GM19438 (cell line): ENCODE measurements around the gene KMO.

ENCODE experiments used
- ATAC-seq: cut with Tn5 transposase; IDR thresholded peaks from one replicate; pipeline ENCODE4 v1.9.1; 2021; ENCODE audit warnings: low read depth; ENCODE audit not compliant: unreplicated experiment

Gene KMO

DNA sequence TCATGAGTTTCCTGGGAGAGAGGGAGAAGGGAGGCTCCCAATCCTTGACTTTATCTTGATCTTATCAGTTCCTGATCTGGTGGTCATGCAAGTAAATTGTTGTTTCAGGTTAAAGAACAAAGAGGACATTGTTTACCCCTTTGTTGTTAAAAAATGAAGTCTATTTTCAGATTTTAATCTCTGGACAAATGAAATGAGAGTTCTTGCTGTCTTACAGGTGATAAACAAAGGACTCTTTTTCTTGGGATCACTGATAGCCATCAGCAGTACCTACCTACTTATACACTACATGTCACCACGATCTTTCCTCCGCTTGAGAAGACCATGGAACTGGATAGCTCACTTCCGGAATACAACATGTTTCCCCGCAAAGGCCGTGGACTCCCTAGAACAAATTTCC lies 59.6 kb downstream of the KMO start:
- no peak for ATAC-seq

DNA sequence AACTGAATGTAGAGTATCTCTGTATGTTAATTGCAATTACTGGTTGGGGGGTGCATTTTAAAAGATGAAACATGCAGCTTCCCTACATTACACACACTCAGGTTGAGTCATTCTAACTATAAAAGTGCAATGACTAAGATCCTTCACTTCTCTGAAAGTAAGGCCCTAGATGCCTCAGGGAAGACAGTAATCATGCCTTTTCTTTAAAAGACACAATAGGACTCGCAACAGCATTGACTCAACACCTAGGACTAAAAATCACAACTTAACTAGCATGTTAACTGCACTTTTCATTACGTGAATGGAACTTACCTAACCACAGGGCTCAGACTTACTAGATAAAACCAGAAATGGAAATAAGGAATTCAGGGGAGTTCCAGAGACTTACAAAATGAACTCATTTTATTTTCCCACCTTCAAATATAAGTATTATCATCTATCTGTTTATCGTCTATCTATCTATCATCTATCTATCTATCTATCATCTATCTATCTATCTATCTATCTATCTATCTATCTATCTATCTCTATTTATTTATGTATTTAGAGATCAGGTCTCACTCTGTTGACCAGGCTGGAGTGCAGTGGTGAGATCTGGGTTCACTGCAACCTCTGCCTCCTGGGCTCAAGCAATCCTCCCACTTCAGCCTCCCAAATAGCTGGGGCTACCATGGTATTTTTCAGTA lies 60.2 kb downstream of the KMO start:
- ATAC-seq = no peak

DNA sequence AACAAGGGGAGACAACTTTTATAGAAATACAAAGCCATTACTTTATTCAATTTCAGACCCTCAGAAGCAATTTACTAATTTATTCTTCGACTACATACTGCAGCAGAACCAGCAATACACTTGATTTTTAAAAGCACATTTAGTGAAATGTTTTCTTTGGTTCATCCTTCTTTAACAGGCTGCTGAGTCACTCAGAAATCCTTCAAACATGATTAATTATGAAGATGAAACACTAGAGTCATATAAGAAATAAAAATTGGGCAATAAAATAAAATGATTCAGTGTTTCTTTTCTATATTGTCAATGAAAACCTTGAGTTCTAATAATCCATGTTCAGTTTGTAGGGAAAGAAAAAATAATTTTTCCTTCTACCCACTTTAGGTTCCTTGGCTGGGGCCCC lies 61.0 kb downstream of the KMO start:
- no peak for ATAC-seq

DNA sequence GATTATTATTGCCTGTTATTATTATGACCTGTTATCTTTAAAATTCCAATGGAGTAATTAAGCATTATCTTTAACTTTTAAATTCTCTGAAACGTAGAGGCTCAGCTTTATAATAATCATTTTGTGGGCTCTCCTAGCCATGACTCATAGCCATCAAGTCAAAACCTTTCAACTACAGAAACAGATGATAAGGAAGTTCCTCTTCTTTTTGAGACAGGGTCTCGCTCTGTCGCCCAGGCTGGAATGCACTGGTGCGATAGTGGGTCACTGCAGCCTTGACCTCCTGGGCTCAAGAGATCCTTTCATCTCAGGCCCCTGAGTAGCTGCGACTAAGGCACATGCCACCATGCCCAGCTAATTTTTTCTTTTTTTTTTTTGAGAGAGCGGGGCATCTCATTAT lies 64.5 kb downstream of the KMO start:
- no peak for ATAC-seq

DNA sequence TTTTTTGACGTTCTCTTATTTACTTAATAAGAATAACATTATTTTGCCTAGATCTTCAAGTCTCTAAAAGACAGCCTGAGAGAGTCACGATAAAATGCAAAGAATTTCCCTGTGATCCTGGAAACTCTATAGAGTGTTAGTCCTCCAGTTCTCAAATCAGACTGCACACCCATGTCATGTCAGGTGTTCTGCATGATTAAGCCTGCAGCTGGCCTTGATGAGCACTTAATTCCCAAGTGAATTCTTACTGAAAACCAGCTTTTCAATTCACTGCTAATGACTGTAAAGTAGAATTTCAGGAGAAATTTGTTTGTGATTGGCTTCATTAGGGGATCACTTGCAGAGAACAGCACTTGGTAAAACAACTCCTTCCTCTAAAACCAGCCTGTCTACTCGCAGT lies 66.1 kb downstream of the KMO start:
- ATAC-seq = no peak

DNA sequence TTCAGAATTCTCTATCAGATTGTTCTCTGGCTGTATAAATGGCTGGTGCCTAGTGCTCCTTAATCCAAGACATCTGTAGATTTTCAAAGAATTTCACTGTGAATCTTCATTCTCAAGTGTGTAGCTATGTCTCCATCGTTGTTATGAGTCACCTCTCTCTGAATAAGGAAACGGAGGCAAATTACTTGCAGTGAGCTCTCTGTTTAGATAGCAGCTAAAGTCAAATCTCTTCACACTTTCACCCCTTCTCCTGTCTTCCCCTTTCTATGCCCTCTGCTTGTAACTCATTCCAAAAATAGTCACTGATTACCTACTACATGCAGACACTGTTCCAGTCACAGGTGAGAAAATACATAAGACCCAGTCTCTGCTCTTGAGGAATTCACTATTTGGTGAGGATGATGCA lies 68.3 kb downstream of the KMO start:
- ATAC-seq = peak; percentile 61

DNA sequence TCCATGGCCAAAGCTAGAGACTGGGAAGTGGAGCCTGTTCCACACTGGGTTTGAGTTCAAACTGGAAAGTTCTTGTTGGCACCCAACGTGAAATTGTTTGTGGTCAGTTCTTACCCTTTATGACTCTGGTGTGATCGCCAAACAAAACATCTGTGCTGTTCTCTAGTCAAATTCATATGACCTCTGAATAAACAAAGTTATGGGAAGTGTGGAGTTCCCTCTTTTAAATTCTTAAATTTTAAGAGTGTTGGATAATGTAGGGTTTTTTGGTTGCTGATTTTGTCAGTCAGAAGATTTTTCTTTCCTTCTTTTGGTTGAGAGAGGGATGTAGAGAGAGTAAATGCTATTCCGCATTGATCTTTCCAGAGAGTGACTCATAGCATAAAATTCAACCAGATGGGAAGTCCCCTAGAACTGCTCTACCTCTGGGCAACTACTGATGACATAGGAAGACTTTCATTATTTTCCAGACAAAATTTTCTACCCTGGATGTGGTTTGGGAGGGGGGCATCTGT lies 71.6 kb downstream of the KMO start:
- no peak for ATAC-seq

DNA sequence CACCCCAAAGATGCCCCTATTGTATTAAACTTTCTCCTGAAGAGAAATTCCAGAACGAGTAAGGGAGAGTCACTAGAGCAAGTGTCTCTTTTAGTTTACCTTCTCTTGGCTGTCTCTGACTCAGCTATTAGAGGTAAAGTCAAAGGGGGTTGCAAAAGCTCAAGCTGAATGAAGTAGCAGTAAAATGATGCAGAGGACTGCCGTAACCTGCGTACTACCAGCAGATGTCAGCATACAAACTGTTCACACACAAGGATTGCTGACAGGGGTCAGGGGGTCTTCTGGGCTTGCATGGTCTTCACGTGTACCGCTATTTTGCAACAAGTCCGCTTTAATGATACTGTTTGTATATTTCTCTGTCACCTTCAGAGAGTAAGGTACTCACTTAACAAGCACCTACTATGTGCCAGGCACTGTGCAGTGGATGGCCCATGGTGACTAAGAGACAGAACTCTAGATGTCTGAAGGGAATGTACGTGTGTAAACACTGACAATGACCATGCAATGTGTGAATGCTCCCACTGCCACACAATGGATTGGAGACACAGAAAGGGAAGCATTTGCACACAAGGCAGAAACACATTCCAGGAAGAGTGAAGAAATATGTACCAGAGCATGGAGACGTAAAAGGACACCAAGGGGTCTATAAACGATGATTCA lies 73.1 kb downstream of the KMO start:
- ATAC-seq = no peak

DNA sequence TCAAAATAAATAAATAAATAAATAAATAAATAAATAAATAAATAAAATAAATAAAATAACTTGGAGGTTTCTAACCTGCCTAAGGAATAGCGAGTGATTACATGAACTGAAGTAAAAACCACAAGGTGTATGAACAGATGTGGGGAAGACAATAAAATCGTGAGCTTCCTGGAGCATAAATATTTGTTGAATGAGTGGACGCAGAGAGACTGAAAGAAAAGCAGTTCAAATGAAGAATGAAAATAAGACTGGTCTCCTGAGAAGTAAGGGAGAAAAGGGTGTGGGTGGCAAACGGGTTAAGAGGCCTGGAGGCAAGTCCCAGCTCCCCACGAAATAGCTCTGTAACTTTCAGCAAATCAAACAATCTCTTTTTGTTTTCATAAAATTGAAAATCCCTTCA lies 74.4 kb downstream of the KMO start:
- ATAC-seq = no peak

DNA sequence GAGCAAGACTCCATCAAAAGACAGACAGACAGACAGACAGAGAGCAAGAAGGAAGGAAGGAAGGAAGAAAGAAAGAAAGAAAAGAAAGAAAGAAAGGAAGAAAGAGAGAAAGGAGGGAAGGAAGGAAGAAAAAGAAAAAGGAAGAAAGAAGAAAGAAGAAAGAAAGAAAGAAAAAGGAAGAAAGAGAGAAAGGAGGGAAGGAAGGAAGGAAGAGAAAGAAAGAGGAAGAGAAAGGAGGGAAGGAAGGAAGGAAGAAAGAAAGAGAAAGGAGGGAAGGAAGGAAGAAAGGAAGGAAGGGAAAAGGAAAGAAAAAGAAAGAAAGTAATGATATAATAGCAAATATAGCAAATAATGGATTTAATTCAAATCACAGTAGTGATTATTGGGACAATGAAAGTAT lies 75.3 kb downstream of the KMO start:
- no peak for ATAC-seq

DNA sequence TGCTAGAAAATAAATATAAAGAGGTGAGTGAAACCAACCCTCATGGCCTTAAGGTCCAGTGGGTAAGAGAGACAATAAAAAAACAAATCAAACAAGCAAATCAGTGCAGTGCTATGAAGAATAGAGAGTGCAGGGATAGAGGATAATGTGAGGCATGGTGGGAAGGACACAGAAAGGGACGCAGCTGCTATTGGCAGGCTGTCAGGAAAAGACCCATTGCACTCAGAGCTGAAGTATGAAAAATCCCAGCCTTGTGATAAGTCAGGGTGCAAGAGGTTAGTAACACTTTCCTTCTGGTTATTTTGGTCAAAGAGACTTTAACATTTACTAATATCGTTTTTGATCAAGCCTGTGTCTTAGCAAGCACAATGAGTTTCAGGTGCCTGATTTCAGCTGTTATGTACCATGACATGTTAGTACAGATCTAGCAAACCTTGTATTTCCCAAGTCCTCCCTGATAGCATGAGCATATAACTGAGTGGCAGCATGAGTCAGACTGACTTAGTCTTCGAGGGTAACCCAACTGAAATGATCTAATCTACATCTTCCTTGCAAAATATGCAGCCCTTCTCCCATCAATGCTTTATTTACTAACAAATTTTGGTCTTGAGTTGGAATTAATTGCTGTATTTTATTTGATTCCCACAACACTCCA lies 76.3 kb downstream of the KMO start:
- no peak for ATAC-seq

DNA sequence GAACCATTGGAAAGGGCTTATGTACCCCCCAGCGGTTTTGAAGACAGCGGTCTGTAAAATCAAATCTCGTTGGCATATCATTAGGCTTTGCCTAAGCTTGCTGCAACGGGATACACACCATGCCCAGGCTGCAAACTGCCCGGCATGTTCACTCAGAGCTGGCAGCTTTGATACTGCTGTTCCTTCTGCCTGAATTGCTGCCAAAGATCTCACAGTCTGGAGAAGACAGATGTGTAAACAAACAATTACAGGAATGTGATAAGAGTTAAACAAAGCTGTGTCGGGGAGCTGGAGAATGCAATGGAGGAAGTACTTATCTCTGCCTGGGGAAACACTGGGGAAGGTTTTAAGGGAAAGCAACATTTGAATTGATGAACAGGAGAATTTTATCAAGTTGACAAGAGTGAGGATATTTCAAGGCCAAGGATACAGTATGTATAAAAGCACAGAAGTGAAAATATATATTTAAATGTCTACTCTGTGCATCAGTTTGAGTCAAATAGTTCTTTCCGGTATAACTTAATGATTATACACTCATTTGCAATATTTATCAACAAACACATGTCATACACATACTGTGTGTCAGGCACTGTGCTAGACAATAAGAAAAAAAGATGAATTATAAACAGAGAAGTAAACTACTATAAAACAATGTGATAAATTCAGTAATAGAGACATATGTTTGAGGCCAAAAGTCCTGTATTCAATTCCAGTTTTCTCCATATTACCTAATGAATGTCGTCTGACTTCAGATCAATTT lies 78.1 kb downstream of the KMO start:
- no peak for ATAC-seq

DNA sequence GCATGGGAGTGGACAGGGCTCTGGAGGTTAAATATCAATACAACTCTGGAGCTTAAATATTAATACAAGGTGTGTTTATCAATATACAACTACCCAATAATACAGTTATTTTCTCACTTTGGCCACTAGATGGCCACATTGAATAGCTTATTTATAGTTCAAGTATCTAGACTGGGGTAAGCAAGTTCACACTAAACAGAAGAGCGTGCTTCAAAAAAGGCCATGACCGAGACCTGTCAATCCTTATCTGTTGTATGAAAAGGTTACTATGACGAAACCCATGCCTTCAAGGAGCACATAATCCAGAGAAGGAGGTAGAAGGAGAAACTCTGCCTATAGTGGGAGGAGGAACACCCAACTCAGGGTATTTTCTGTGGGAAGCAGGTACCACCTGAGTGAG lies 78.9 kb downstream of the KMO start:
- ATAC-seq = peak; percentile 92

DNA sequence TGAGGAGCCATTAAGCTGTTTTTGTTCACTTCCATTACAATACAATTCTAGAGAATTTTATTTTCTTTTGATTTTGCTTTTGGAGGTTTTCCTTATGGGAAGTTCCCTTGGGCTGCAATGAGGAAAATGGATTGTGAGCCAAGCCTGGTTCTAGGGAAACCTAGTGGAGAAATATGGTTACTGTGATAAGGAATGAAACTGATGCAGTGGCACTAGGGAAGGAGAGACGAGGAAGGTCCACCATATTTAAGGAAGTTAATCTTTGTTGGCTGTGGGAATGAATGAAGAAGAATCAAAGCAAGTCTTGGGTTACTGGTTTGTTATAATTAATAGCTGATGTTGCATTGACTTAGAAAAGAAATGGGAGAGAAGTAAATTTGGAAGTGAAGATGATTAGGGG lies 79.6 kb downstream of the KMO start:
- ATAC-seq = no peak

DNA sequence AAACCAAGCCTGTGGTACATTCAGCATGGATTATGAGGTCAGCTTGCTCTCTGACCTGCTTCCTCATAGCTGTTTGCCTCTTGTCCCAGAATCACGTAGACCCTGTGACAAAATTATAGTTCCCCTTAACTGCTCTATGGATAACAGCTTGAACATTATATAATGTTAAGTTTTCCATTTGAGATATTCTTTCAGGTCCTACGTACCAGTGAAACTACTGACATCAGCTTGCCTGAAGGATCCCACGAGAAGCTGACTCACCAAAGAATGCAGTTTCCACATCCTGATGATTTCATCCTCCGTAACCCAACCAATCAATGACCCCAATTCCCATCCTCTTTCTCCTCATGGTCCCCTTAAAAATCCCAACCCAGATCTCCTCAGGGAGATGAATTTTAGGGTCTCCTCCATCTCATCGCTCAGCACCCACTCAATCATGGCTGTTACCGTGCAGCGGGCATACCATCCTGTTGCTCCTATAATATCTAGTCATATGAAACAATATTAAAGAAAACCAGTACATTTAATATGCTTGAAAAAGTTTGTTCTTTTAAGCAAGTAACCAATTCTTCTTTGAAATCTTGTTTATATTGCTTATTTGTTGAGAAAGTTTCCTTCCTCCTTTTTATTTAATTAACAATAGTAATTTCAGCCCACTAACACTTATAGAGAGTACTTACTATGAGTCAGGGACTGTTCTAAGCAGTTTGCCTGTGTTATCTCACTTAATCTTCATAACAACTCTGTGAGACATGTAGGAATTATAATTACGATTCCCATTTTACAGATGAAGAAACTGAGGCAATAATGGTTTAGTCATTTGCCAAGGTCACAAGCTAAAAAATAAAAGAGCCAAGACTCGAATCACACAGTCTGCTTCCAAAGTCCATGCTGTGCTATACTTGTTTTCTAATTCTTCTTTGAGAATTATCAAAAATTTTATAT lies 80.6 kb downstream of the KMO start:
- ATAC-seq = no peak

DNA sequence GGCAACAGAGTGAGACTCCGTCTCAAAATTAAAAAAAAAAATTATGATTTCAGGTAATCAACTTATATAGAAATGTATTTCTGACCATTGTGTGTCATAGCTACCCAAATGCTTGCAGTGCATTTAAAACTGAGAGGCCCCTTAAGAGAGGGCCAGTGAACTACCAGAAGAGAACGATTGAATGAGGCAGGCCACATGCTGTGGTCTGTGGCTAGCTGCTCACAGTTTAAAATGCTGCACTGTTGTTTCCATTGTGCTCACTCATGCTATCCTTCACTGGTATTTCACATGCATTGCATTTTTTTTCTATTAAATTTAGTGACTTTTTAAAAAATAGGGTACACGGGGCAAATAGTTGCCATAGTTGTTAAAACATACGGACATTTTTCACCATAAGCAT lies 82.0 kb downstream of the KMO start:
- ATAC-seq = no peak

DNA sequence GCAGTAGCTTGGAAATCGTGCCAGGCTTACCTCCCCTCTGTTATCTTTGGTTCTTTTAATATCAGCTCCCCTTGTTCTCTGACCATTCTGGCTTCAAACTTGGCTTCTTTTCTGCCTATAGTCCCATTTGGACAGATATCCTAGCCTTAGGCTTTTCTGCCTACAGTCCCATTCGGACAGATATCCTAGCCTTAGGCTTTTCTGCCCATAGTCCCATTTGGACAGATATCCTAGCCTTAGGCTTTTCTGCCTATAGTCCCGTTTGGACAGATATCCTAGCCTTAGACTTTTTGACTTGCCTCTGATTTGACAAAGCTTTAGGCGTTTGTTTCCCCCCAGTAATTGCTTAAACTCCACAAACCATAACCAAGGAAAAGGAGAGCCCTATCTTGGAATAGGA lies 82.4 kb downstream of the KMO start:
- no peak for ATAC-seq

DNA sequence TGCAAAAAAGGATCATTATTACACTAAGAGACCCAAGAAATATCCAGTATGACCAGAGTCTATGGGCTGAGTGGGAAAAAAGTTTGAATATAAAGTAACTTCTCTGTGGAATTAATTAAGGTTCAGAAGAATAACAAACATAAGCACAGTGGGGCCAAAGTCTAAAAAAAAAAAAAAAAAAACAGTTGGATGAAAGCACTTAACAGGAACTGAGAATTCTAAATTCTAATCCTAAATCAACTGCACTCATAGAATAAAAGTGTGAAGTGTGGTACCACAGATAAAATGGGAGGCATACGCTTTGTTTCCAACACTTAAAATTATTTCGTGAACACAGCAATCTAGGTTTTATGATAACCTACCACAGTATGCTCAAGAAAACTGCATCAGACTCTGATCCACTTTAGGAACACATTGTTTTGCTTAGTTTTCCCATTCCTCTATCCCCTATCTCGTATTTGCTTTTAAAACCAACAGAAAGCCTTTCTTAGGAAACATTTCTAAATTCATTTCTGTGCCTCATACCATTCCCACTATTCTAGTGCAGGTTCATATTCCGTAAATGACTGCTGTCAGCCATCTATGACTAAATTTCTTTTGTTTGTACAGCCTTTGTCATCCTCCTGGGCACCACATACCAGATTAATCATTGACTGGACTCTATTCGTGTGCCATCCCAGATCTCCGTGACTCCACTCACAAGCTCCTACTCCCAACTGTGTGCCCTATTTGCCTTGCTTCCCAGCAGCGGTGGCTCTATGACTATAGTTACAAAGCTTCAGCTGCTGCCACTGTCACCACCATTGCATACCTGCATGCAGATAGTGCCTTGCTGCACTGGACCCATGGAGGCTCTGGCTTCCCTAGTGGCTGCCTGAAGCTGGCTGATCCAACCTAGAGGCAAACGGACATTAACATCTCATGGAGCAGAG lies 83.1 kb downstream of the KMO start:
- ATAC-seq = no peak

DNA sequence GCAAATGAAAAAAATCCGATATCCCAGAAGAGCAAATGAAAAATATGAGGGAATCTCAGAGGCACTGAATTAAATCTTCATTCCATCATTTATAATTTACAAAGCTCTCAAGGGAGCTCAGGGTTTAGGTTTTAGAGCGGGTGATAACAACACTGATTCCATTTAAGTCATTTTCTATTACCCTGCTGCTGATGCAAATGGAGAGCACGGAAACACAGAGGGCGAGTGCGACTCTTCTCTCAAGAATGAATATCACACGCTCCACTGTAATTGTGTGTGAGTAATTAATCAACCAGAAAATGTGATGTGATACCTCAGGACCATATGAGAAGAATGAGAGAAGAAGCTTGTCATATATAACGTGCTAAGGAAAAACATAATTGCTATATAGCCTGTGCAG lies 85.2 kb downstream of the KMO start:
- ATAC-seq = no peak
